ENCODE measurements around the gene SH2D7.

SH2D7 gene

DNA sequence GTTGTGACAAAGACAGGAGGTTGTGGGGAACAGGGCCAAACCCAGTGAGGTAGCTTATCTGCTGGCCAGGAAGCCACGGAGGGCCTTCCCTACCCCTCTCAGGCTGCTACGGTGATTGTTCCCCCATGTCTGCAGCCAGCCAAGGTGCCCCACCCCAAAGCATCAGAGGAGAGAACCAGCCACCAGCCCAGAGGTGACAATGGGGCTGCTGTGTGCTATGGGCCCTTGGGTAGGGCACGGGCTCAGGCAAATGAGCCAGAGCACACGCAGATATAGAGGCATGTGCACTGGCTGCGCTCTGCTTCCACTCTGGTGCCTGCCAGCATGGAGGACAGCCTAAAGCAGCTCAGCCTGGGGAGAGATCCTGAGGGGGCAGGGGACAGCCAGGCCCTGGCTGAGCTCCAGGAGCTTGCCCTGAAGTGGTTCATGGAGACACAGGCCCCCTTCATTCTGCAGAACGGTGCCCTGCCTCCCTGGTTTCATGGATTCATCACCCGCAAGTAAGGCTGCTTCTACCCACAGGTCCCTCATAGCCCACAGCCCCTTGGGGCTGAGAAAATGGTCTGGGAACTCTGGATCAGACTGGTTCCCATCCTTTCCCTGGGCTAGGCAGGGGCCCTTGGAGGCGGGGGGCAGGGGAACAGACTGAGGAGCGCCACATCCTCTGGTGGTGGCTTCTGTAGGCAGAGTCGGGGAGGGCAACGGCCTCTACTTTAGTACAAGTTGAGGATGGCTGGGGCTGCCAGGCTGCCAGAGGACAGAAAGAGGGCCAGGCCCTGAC lies at the start of gene SH2D7:
TSS of gene SH2D7 (plus strand) at position 301 of the 781 bp plus-strand sequence. CDS start at position 325, 24 bp downstream.
- H3K27me3 ChIP-seq (ENCODE audit: insufficient read depth, low read length): no peaks in the 10 kb centered on the region
- H3K4me1 ChIP-seq (ENCODE audit: insufficient read depth, low read length): no peaks in the 10 kb centered on the region
- H3K9me3 ChIP-seq (ENCODE audit: low read length): no peaks in the 10 kb centered on the region
- H3K4me3 ChIP-seq (ENCODE audit: low read length): no peak within 1 kb of the TSS
- no peaks in the 10 kb centered on the region for H3K36me3 ChIP-seq (ENCODE audit: insufficient read depth, low read length)
- no peak within 1 kb of the TSS for H2AFZ ChIP-seq (ENCODE audit: low read depth, low read length)

DNA sequence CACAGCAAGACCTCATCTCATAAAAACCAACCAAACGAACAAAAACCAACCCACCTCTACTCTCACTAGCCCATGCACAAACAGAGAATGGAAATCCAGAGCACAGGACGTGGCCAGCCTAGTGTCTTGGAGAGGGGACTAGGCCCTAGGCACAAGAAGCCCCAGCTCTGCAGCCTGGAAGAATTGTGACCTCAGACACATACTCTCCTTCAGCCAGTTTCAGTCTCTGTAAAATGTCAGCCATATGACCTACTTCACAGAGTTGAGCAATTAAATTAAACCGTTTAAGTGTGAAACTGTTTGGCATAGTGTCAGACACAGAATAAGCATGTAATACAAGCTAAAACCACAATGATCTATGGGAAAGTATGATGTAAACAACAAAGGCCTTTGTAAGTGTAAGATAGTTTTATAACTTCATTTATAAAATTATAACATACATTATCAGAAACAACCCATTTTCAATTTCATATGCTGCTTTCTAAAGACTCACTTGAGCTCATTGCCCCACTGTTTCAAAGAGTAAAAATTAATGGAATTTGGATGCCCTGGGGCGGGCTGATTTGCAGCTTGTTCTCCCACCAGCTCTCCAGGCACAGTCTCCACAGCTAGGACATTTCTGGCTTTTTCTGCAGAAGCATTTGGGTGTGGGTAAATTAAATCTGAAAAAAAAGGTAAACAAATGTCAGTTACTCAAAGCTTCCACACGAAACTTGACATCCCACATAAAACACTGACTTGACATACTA lies 47.8 kb upstream of the SH2D7 start:
- Histone ChIP-seq H3K27me3 (ENCODE audit: insufficient read depth, low read length) (no peaks in the 10 kb centered on the region), H3K36me3 (ENCODE audit: insufficient read depth, low read length) (peaks cover 4% of the 10 kb centered on the region)

DNA sequence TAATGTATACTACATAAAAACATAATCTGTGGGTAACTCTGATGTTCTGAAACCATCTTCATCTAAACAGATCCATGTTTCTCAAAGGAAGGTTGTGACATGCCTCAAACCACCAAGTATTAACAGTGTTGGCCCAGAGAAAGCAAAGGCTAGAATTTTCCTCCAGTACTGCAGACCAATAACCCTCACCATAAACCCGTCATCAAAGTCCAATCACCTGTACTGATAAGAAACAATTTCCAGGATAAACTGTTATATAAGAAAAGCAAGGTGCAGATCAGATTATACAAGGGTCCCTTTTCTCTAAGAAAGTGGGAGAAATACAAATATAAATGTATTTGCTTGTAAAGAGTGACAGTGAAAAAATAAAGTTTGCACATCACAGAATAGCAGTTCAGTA lies 47.2 kb upstream of the SH2D7 start:
- Histone ChIP-seq H3K9me3 (ENCODE audit: low read length) (no peaks in the 10 kb centered on the region), H3K4me3 (ENCODE audit: low read length) (no peak overlapping the region), H3K4me1 (ENCODE audit: insufficient read depth, low read length) (peaks cover 4% of the 10 kb centered on the region), H2AFZ (ENCODE audit: low read depth, low read length) (no peak overlapping the region), H3K27me3 (ENCODE audit: insufficient read depth, low read length) (no peaks in the 10 kb centered on the region), H3K36me3 (ENCODE audit: insufficient read depth, low read length) (peaks cover 4% of the 10 kb centered on the region)

More for the DNA sequence above, 47.8 kb upstream of the SH2D7 start:
- H2AFZ ChIP-seq (ENCODE audit: low read depth, low read length): no peak overlapping the region
- no peak overlapping the region for H3K4me3 ChIP-seq (ENCODE audit: low read length)
- no peaks in the 10 kb centered on the region for H3K9me3 ChIP-seq (ENCODE audit: low read length)
- H3K4me1 ChIP-seq (ENCODE audit: insufficient read depth, low read length): no peaks in the 10 kb centered on the region

- Histone ChIP-seq H3K36me3 (ENCODE audit: insufficient read depth, low read length) (peaks cover 4% of the 10 kb centered on the region), H3K4me1 (ENCODE audit: insufficient read depth, low read length) (peaks cover 16% of the 10 kb centered on the region), H2AFZ (ENCODE audit: low read depth, low read length) (no peak overlapping the region), H3K27me3 (ENCODE audit: insufficient read depth, low read length) (no peaks in the 10 kb centered on the region), H3K4me3 (ENCODE audit: low read length) (no peak overlapping the region), H3K9me3 (ENCODE audit: low read length) (no peaks in the 10 kb centered on the region)
Measured at GRCh38 chr15:78046796-78047341, 45.5 kb upstream of the SH2D7 start.

DNA sequence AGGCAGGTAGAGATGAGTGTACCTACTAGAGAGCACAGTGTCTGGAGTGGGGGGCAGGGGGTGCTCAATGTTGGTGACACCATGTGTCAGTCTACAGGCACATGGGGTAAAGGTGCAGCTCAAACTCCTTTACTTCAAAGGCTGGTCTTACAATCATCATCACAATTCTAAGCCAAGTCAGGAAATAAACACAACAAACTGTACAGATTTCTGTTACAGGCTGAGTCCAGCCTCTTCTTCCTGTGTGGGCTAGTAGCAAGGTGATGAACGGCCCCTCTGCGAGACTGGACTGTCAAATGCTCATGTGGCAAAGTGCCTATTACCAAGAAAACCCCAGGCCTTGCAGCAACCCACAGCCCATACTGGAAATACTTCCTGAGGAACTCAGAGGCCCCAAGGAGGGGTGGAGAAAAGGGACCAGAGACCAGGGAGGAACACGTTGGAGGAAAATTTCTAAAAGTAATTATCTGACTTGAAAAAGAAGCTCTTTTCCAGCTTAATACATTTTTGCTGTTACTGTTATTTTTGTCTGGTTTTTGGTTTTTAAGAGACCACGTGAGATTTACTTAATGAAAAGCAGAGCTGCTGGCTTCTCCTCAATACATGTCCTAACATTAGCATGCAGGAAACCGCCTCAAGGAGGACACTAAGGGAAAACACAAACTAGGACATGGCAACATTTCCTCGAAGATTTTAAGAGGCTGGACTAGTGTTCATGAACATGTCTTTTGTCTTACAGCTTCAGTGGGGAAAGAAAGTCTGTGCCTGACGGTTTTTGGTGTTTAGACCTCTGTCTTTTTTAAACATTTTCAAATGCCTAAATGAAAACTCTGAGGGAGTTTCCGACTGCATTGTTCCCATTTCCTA lies 44.4 kb upstream of the SH2D7 start:
- Histone ChIP-seq H3K9me3 (ENCODE audit: low read length) (no peaks in the 10 kb centered on the region), H3K27me3 (ENCODE audit: insufficient read depth, low read length) (no peaks in the 10 kb centered on the region), H3K4me1 (ENCODE audit: insufficient read depth, low read length) (peaks cover 16% of the 10 kb centered on the region), H2AFZ (ENCODE audit: low read depth, low read length) (no peak overlapping the region), H3K36me3 (ENCODE audit: insufficient read depth, low read length) (peaks cover 4% of the 10 kb centered on the region), H3K4me3 (ENCODE audit: low read length) (no peak overlapping the region)

DNA sequence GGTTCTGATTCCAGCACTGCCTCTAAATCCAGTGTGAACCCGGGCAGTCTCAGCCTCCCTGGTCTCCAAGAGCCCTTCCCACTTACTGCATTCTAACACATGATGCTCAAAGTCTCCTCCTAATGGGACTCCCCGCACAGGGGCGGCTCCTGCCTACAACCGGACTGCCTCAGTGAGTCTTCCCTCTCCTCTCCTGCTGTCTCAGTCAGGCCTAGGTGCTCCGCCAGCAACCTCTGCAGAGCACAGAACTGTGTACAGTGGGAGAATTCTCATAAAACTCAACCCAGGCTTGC lies 43.8 kb upstream of the SH2D7 start:
- Histone ChIP-seq H3K4me1 (ENCODE audit: insufficient read depth, low read length) (peaks cover 16% of the 10 kb centered on the region), H3K27me3 (ENCODE audit: insufficient read depth, low read length) (no peaks in the 10 kb centered on the region), H3K9me3 (ENCODE audit: low read length) (no peaks in the 10 kb centered on the region), H3K4me3 (ENCODE audit: low read length) (no peak overlapping the region), H3K36me3 (ENCODE audit: insufficient read depth, low read length) (peaks cover 4% of the 10 kb centered on the region), H2AFZ (ENCODE audit: low read depth, low read length) (no peak overlapping the region)

- Histone ChIP-seq H3K36me3 (ENCODE audit: insufficient read depth, low read length) (no peaks in the 10 kb centered on the region), H3K4me1 (ENCODE audit: insufficient read depth, low read length) (peaks cover 16% of the 10 kb centered on the region), H3K4me3 (ENCODE audit: low read length) (no peak overlapping the region), H3K9me3 (ENCODE audit: low read length) (no peaks in the 10 kb centered on the region), H3K27me3 (ENCODE audit: insufficient read depth, low read length) (no peaks in the 10 kb centered on the region), H2AFZ (ENCODE audit: low read depth, low read length) (no peak overlapping the region)
Measured at GRCh38 chr15:78049691-78050440, 42.5 kb upstream of the SH2D7 start.

- Histone ChIP-seq H3K4me1 (ENCODE audit: insufficient read depth, low read length) (peaks cover 16% of the 10 kb centered on the region), H2AFZ (ENCODE audit: low read depth, low read length) (no peak overlapping the region)
Measured at GRCh38 chr15:78050441-78050809, 41.9 kb upstream of the SH2D7 start.

GRCh38 chr15:78050826-78051225 lies 41.5 kb upstream of the SH2D7 start:
- Histone ChIP-seq H3K36me3 (ENCODE audit: insufficient read depth, low read length) (no peaks in the 10 kb centered on the region), H3K27me3 (ENCODE audit: insufficient read depth, low read length) (no peaks in the 10 kb centered on the region), H3K9me3 (ENCODE audit: low read length) (no peaks in the 10 kb centered on the region), H2AFZ (ENCODE audit: low read depth, low read length) (no peak overlapping the region), H3K4me3 (ENCODE audit: low read length) (no peak overlapping the region), H3K4me1 (ENCODE audit: insufficient read depth, low read length) (peaks cover 16% of the 10 kb centered on the region)

More at GRCh38 chr15:78050441-78050809, 41.9 kb upstream of the SH2D7 start:
- Histone ChIP-seq H3K4me3 (ENCODE audit: low read length) (no peak overlapping the region), H3K27me3 (ENCODE audit: insufficient read depth, low read length) (no peaks in the 10 kb centered on the region), H3K36me3 (ENCODE audit: insufficient read depth, low read length) (no peaks in the 10 kb centered on the region), H3K9me3 (ENCODE audit: low read length) (no peaks in the 10 kb centered on the region)

- Histone ChIP-seq H3K9me3 (ENCODE audit: low read length) (no peaks in the 10 kb centered on the region), H3K4me1 (ENCODE audit: insufficient read depth, low read length) (peaks cover 16% of the 10 kb centered on the region), H2AFZ (ENCODE audit: low read depth, low read length) (no peak overlapping the region)
Measured at GRCh38 chr15:78051596-78051995, 40.8 kb upstream of the SH2D7 start.

GRCh38 chr15:78052001-78052401 lies 40.4 kb upstream of the SH2D7 start:
- Histone ChIP-seq H3K36me3 (ENCODE audit: insufficient read depth, low read length) (no peaks in the 10 kb centered on the region), H3K9me3 (ENCODE audit: low read length) (no peaks in the 10 kb centered on the region), H3K27me3 (ENCODE audit: insufficient read depth, low read length) (no peaks in the 10 kb centered on the region), H3K4me1 (ENCODE audit: insufficient read depth, low read length) (peaks cover 16% of the 10 kb centered on the region), H2AFZ (ENCODE audit: low read depth, low read length) (no peak overlapping the region), H3K4me3 (ENCODE audit: low read length) (no peak overlapping the region)

More at GRCh38 chr15:78051596-78051995, 40.8 kb upstream of the SH2D7 start:
- Histone ChIP-seq H3K4me3 (ENCODE audit: low read length) (no peak overlapping the region), H3K36me3 (ENCODE audit: insufficient read depth, low read length) (no peaks in the 10 kb centered on the region), H3K27me3 (ENCODE audit: insufficient read depth, low read length) (no peaks in the 10 kb centered on the region)

- Histone ChIP-seq H3K4me1 (ENCODE audit: insufficient read depth, low read length) (peaks cover 16% of the 10 kb centered on the region), H3K27me3 (ENCODE audit: insufficient read depth, low read length) (no peaks in the 10 kb centered on the region), H3K9me3 (ENCODE audit: low read length) (no peaks in the 10 kb centered on the region), H3K36me3 (ENCODE audit: insufficient read depth, low read length) (no peaks in the 10 kb centered on the region), H3K4me3 (ENCODE audit: low read length) (no peak overlapping the region), H2AFZ (ENCODE audit: low read depth, low read length) (no peak overlapping the region)
Measured at GRCh38 chr15:78052545-78052944, 39.8 kb upstream of the SH2D7 start.
